OCI-LY7 (cell line): ENCODE results near the gene FRS2. TPM values are rescaled to one million over a fixed set of nuclear protein-coding genes. Genes with fewer than 3 reads are reported as not detected.

Source experiments
- BruUV-seq: library from RNA; stranded (reverse); fragments of 400-500 nt; replicated peaks from 2 replicates; lab custom pipeline; 2021; lab: Mats Ljungman, UMichigan
- CTCF ChIA-PET: fragments of 300-600 bp; sonication (Branson Sonifier 250); formaldehyde crosslinking; loops from one replicate; lab custom pipeline; 2022; ENCODE audit warnings: antibody characterized with exemption; ENCODE audit not compliant: unreplicated experiment; lab: Charles Lee
- POLR2A ChIA-PET: fragments of 300-600 bp; sonication (Branson Sonifier 250); formaldehyde crosslinking; loops from one replicate; lab custom pipeline; 2022; ENCODE audit warnings: antibody characterized with exemption; lab: Charles Lee
- DNase-seq: peaks from one replicate; pipeline ENCODE4 v3.0.0-alpha.2; 2015; ENCODE audit warnings: low spot score
- H2AFZ ChIP-seq: fragments of 200-600 bp; sonication (generic), shearing (Covaris generic); 2 replicates; pipeline ENCODE4 v1.6.1; 2014; ENCODE audit warnings: mild to moderate bottlenecking, antibody characterized with exemption, low read length, moderate library complexity
- H3K27ac ChIP-seq: fragments of 200-600 bp; sonication (generic); 2 replicates; pipeline ENCODE4 v1.5.1; 2014; ENCODE audit warnings: mixed run types, low read depth, mild to moderate bottlenecking, moderate library complexity, low read length, inconsistent platforms; ENCODE audit not compliant: poor library complexity, severe bottlenecking
- H3K36me3 ChIP-seq: fragments of 200-600 bp; sonication (generic); 2 replicates; pipeline ENCODE4 v1.6.1; 2014; ENCODE audit warnings: mild to moderate bottlenecking, antibody characterized with exemption, low read length, moderate library complexity, mixed read lengths; ENCODE audit not compliant: insufficient read depth
- H3K4me1 ChIP-seq: fragments of 200-600 bp; sonication (generic); 2 replicates; pipeline ENCODE4 v1.5.1; 2014; ENCODE audit warnings: mild to moderate bottlenecking, low read length; ENCODE audit not compliant: insufficient read depth, poor library complexity, severe bottlenecking
- H3K4me2 ChIP-seq: fragments of 200-600 bp; sonication (generic); 2 replicates; pipeline ENCODE4 v1.6.1; 2014; ENCODE audit warnings: mild to moderate bottlenecking, low read length
- H3K4me3 ChIP-seq: fragments of 200-600 bp; sonication (generic); 2 replicates; pipeline ENCODE4 v1.5.1; 2014; ENCODE audit warnings: mild to moderate bottlenecking, low read depth, low read length; ENCODE audit not compliant: poor library complexity, severe bottlenecking
- H3K79me2 ChIP-seq: fragments of 200-600 bp; sonication (generic); 2 replicates; pipeline ENCODE4 v1.6.1; 2016; ENCODE audit warnings: low read depth, mild to moderate bottlenecking, low read length, moderate library complexity, mixed read lengths; ENCODE audit not compliant: insufficient read depth
- H3K9me2 ChIP-seq: fragments of 200-600 bp; sonication (generic); 2 replicates; pipeline ENCODE4 v1.6.1; 2016; ENCODE audit warnings: mild to moderate bottlenecking, low read length, mixed read lengths; ENCODE audit not compliant: insufficient read depth
- H3K9me3 ChIP-seq: fragments of 200-600 bp; sonication (generic); 2 replicates; pipeline ENCODE4 v1.6.1; 2014; ENCODE audit warnings: mild to moderate bottlenecking, mixed run types, low read length, mixed read lengths
- H4K20me1 ChIP-seq: fragments of 200-600 bp; sonication (generic); 2 replicates; pipeline ENCODE4 v1.6.1; 2014; ENCODE audit warnings: mild to moderate bottlenecking, antibody characterized with exemption, low read length, moderate library complexity, mixed read lengths; ENCODE audit not compliant: insufficient read depth
- EZH2phosphoT487 ChIP-seq: fragments of 200-600 bp; sonication (generic); IDR thresholded peaks from 2 replicates; pipeline ENCODE4 v1.6.1; 2018; ENCODE audit warnings: low read depth, borderline replicate concordance, mild to moderate bottlenecking, mixed run types, antibody characterized with exemption, low read length, moderate library complexity, mixed read lengths
- intact Hi-C: fragments of 100-400 bp; cut with micrococcal nuclease; formaldehyde crosslinking; loops from one replicate; pipeline ENCODE4 v1.10.0; 2022; ENCODE audit not compliant: unreplicated experiment
- total RNA-seq, 2 experiments: library from RNA; depleted of rRNA in 1 of 2; stranded (reverse); fragments of >200 nt in 1 of 2; shearing (Covaris generic) in 1 of 2; gene quantifications; 2 replicates each; pipeline ENCODE4 v1.2.3, GENCODE V29; 2014 to 2022
- TF ChIP-seq, protein P1 (sequence below): fragments of 200-600 bp; sonication (generic); conservative IDR thresholded peaks from 2 replicates; pipeline ENCODE4 v1.5.1; 2014; ENCODE audit warnings: mild to moderate bottlenecking, antibody characterized with exemption, low read length, moderate library complexity, mixed read lengths

The FRS2 gene
- total RNA-seq, 2 experiments from 2014 or later = 11.1 to 18.5 TPM

- ChIA-PET POLR2A (interaction anchor here (0.6 kb wide), 1 partner anchor 161 kb away, joined by 3 read pairs; no protein-coding TSS in a partner anchor), CTCF (no interaction called here)
- H4K20me1 ChIP-seq = no peaks in the 10 kb centered on the region
- H3K4me3 ChIP-seq = no peak overlapping the region
- BruUV-seq = no TSS peak
- intact Hi-C loops = no loop called here
- H2AFZ ChIP-seq = no peak overlapping the region
- H3K4me1 ChIP-seq = no peaks in the 10 kb centered on the region
- no peaks in the 10 kb centered on the region for H3K79me2 ChIP-seq
- H3K27ac ChIP-seq = no peak overlapping the region
- no peaks in the 10 kb centered on the region for H3K9me3 ChIP-seq
- TF ChIP-seq EZH2phosphoT487 = no peak
- TF ChIP-seq, protein P1, sequence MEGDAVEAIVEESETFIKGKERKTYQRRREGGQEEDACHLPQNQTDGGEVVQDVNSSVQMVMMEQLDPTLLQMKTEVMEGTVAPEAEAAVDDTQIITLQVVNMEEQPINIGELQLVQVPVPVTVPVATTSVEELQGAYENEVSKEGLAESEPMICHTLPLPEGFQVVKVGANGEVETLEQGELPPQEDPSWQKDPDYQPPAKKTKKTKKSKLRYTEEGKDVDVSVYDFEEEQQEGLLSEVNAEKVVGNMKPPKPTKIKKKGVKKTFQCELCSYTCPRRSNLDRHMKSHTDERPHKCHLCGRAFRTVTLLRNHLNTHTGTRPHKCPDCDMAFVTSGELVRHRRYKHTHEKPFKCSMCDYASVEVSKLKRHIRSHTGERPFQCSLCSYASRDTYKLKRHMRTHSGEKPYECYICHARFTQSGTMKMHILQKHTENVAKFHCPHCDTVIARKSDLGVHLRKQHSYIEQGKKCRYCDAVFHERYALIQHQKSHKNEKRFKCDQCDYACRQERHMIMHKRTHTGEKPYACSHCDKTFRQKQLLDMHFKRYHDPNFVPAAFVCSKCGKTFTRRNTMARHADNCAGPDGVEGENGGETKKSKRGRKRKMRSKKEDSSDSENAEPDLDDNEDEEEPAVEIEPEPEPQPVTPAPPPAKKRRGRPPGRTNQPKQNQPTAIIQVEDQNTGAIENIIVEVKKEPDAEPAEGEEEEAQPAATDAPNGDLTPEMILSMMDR = no peak
- no peaks in the 10 kb centered on the region for H3K9me2 ChIP-seq
- DNase-seq = no peak
- no peak overlapping the region for H3K4me2 ChIP-seq
- H3K36me3 ChIP-seq = no peaks in the 10 kb centered on the region
Measured at GRCh38 chr12:69550569-69551350, 80.6 kb downstream of the FRS2 start.

DNA sequence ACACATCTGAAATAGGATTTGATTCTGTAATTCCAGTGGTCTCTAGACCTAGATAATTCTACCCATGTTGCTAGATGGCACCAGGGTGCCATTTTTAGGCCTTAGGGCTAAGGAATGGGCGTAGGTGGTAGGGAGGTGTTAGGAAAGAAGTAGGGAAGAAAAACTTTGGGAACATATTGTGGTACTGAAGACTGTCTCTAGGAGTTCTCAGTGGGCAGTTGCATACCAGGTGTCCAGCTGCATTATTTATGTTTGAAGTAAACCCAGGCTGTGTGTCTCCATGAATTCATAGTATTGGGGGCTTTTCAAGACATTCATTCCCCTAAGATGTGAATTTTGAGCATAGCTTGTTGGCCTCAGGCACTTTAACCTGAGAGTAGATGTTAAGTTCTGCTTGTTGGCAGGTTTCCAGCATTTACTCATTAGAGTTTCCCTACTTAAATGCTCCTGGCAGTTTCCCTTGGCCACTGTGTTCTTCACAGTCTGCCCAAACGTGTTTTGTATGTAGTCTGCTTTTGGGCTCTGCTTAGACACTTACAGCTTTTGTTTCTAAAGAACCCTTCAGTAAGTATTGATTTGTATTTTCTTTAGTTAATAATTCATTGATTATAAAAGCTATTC is 83.5 kb downstream of the FRS2 start:
- BruUV-seq = no TSS peak
- no peaks in the 10 kb centered on the region for H3K4me1 ChIP-seq
- H3K79me2 ChIP-seq = no peaks in the 10 kb centered on the region
- intact Hi-C loops = no loop called here
- no peaks in the 10 kb centered on the region for H3K36me3 ChIP-seq
- POLR2A ChIA-PET = no interaction called here
- no peak overlapping the region for H3K27ac ChIP-seq
- no peak overlapping the region for H3K4me2 ChIP-seq
- CTCF ChIA-PET = no interaction called here
- no peak overlapping the region for H2AFZ ChIP-seq
- DNase-seq = no peak
- no peaks in the 10 kb centered on the region for H3K9me2 ChIP-seq
- no peaks in the 10 kb centered on the region for H4K20me1 ChIP-seq
- no peak overlapping the region for H3K4me3 ChIP-seq
- TF ChIP-seq, protein P1 = no peak
- TF ChIP-seq EZH2phosphoT487 = no peak
- H3K9me3 ChIP-seq = no peaks in the 10 kb centered on the region

GRCh38 chr12:69555461-69555860 is 85.3 kb downstream of the FRS2 start:
- no peaks in the 10 kb centered on the region for H3K36me3 ChIP-seq
- POLR2A ChIA-PET = interaction anchor here (0.6 kb wide), 2 partner anchors 184 to 381 kb away, joined by 4 read pairs; no protein-coding TSS in a partner anchor
- no peak for DNase-seq

More at GRCh38 chr12:69555461-69555860, 85.3 kb downstream of the FRS2 start:
- no peaks in the 10 kb centered on the region for H3K9me3 ChIP-seq
- CTCF ChIA-PET = no interaction called here
- no peaks in the 10 kb centered on the region for H3K9me2 ChIP-seq
- H3K4me3 ChIP-seq = no peak overlapping the region
- no peak overlapping the region for H3K27ac ChIP-seq
- TF ChIP-seq, protein P1 = no peak
- TF ChIP-seq EZH2phosphoT487 = no peak
- no peak overlapping the region for H2AFZ ChIP-seq
- intact Hi-C loops = no loop called here
- BruUV-seq = no TSS peak
- no peak overlapping the region for H3K4me2 ChIP-seq
- H3K4me1 ChIP-seq = no peaks in the 10 kb centered on the region
- no peaks in the 10 kb centered on the region for H3K79me2 ChIP-seq
- H4K20me1 ChIP-seq = no peaks in the 10 kb centered on the region
